DMS 273 (cell line): ENCODE results near the gene HOXA9.
A peak's percentile ranks its signal among the peaks of the same experiment; 100 is the strongest.

Experiments
- DNase-seq: peaks from one replicate; lab custom pipeline; 2025; ENCODE audit not compliant: unreplicated experiment; lab: John Stamatoyannopoulos, UW

The HOXA9 gene

GRCh38 chr7:27115221-27116026 lies 49.9 kb downstream of the HOXA9 start:
- DNase-seq: no peak

- DNase-seq: no peak
These were observed 50.5 kb downstream of the HOXA9 start for GRCh38 chr7:27114881-27115220.

- DNase-seq: peak; percentile 76
These were observed 51.2 kb downstream of the HOXA9 start for GRCh38 chr7:27113991-27114769.

- peak; percentile 78 for DNase-seq
These were observed 52.1 kb downstream of the HOXA9 start for GRCh38 chr7:27112955-27113949.
